GM12892 (cell line): ENCODE results near the gene SIT1.
"Not testable (repeated sequence)": the region's sequence is repeated elsewhere in the genome, so short reads cannot be mapped to it uniquely, and the experiment has no call there.

ENCODE experiments used
- POLR2AphosphoS5 ChIP-seq: IDR thresholded peaks from 2 replicates; pipeline ENCODE4 v1.6.1; 2011; ENCODE audit warnings: low read depth, low read length, control low read depth
- TAF1 ChIP-seq: IDR thresholded peaks from 2 replicates; pipeline ENCODE4 v1.6.1; 2011; ENCODE audit warnings: low read depth, mild to moderate bottlenecking, control low read depth, low read length, borderline replicate concordance

DNA sequence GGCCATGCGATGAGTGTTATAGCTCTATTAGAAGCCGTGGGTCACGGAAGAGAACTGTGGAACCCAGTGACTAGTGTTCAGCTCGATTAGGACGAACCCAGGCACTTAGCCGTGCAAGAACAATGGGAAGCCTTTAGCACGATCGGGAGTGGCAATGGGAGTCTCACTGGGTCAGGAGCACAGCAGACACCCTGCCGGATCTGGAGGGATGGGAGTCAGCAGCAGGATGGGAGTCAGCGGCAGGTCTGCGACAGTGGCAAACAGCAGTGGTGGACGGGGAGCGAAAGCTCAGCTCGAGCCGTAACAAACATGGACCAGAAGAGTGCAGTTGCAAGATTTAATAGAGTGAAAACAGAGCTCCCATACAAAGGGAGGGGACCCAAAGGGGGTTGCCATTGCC, 10.3 kb downstream of the SIT1 start:
- TF ChIP-seq POLR2AphosphoS5, TAF1: not testable (repeated sequence)
